Measurements from ENCODE around the gene LDLRAD3.
A peak's percentile ranks its signal among the peaks of the same experiment; 100 is the strongest.

The LDLRAD3 gene

DNA sequence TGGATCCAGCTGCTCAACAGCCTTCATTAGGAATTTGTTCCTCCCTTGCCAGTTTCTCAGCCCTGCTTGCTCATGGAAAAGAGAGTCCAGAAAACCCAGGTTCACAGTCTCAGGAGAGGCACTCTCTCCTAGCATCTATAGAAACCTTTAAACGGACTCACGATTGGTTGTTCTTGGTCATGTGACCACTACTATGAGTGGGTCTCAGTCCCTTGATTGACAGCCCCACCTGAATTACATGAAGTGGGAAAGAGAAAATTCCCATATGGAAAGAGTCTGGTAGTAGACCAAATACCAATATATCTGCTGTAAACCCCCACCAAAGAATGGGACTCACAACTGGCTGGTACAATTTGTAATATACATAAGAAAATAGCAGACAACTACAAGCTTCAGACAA, 291.0 kb downstream of the LDLRAD3 start:
- ChIA-PET POLR2A (no interaction called here), CTCF (no interaction called here)
- no peak for TF ChIP-seq FOXK2 (IDR thresholded peaks at IDR 0.05)
- TF ChIP-seq, protein P1, sequence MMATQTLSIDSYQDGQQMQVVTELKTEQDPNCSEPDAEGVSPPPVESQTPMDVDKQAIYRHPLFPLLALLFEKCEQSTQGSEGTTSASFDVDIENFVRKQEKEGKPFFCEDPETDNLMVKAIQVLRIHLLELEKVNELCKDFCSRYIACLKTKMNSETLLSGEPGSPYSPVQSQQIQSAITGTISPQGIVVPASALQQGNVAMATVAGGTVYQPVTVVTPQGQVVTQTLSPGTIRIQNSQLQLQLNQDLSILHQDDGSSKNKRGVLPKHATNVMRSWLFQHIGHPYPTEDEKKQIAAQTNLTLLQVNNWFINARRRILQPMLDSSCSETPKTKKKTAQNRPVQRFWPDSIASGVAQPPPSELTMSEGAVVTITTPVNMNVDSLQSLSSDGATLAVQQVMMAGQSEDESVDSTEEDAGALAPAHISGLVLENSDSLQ (IDR thresholded peaks at IDR 0.05) = peak; percentile 60
- DNase-seq (ENCODE audit: extremely low spot score) = no peak

DNA sequence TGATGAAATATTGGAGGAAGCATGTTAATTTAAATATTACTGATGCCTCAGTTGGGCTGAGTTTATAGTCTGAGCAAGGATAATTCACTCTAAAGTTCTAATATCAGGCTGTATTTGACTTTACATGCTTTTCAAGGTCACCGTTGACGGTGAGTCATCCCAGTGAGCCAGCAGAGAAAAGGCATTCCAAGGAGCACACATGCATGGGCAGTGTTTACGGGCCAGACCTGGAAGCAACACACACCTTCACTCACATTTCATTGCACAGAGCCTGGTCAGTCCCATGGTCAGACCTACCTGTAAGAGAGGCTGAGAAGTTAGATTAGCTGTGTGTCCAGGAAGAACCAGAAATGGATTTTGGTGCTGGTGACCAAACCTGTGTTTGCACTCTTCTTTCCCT, 291.9 kb downstream of the LDLRAD3 start:
- TF ChIP-seq FOXA1 (IDR thresholded peaks at IDR 0.05) = no peak
- ChIA-PET CTCF (no interaction called here), POLR2A (no interaction called here)
- no peak for DNase-seq (ENCODE audit: extremely low spot score)

DNA sequence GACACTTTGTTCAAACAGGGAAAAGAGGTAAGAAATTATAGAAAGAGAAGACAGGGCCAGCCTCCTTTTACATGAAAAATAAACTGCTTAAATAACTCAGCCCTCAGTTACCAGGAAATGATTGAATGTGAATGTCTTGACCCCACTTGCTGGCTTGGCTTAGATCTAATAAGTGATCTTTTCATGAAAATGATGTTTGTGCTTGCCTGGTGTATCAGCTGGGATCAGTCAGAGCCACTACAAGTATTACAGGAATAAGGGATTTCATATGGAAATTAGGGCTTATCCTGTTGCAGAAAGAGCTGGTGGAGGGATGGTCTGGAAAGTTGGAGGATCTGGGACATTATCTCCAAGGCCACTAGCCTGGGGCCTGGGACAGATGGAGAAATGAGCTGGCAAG, 293.5 kb downstream of the LDLRAD3 start:
- DNase-seq (ENCODE audit: extremely low spot score) = no peak
- TF ChIP-seq L3MBTL2 (conservative IDR thresholded peaks at IDR 0.05) (no peak), CTBP1 (IDR thresholded peaks at IDR 0.05; ENCODE audit: borderline replicate concordance) (no peak), FOXA1 (IDR thresholded peaks at IDR 0.05) (no peak), NFRKB (IDR thresholded peaks at IDR 0.05) (no peak), SUZ12 (IDR thresholded peaks at IDR 0.05) (no peak), ARNT (IDR thresholded peaks at IDR 0.05) (no peak), LEF1 (IDR thresholded peaks at IDR 0.05; ENCODE audit: borderline replicate concordance) (no peak)
- TF ChIP-seq, protein P1 (IDR thresholded peaks at IDR 0.05) = no peak
- ChIA-PET POLR2A (no interaction called here), CTCF (interaction anchor here (0.7 kb wide), 1 partner anchor 25 kb away, joined by 3 read pairs; no protein-coding TSS in a partner anchor)

DNA sequence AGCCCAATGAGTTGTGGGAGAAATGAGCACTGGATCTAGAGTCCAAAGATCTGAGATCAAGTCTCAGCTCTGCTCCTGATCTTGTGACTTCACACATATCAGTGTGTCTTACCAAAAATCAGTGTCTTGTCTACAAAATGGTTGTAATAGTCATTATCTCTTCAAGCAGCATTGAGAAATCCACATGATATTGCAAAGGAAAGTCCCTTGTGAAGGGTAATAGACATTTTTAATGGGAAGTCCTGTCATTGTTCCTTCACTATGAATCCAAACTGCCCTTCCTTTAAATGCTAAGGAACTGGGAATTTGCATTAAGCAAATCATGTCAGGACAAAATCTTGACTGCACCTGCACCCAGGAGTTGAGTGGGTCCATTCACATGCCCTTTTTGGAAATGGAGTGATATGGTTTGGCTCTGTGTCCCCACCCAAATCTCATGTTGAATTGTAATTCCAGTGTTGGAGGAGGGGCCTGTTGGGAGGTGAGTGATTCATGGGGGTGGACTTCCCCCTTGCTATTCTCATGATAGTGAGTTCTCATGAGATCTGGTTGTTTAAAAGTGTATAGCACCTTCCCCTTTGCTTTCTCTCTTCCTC, 294.3 kb downstream of the LDLRAD3 start:
- TF ChIP-seq FOXA1 (IDR thresholded peaks at IDR 0.05) = no peak
- no peak for TF ChIP-seq ARNT (IDR thresholded peaks at IDR 0.05)
- no peak for TF ChIP-seq CTBP1 (IDR thresholded peaks at IDR 0.05; ENCODE audit: borderline replicate concordance)
- no peak for TF ChIP-seq L3MBTL2 (conservative IDR thresholded peaks at IDR 0.05)
- no peak for TF ChIP-seq LEF1 (IDR thresholded peaks at IDR 0.05; ENCODE audit: borderline replicate concordance)
- no peak for TF ChIP-seq FOXM1 (IDR thresholded peaks at IDR 0.05; ENCODE audit: borderline replicate concordance)
- no peak for TF ChIP-seq HDGF (IDR thresholded peaks at IDR 0.05; ENCODE audit: borderline replicate concordance)
- no peak for TF ChIP-seq BHLHE40 (IDR thresholded peaks at IDR 0.05; ENCODE audit: borderline replicate concordance)
- no peak for TF ChIP-seq SP1 (IDR thresholded peaks at IDR 0.05)
- no peak for TF ChIP-seq NFRKB (IDR thresholded peaks at IDR 0.05)
- no peak for TF ChIP-seq FOXK2 (IDR thresholded peaks at IDR 0.05)
- TF ChIP-seq, protein P1 (IDR thresholded peaks at IDR 0.05) = no peak
- TF ChIP-seq ELF4 (IDR thresholded peaks at IDR 0.05) = no peak
- no peak for TF ChIP-seq ZNF384 (IDR thresholded peaks at IDR 0.05)
- no peak for TF ChIP-seq TARDBP (IDR thresholded peaks at IDR 0.05)
- no peak for TF ChIP-seq SUZ12 (IDR thresholded peaks at IDR 0.05)
- POLR2A ChIA-PET = no interaction called here
- no peak for DNase-seq (ENCODE audit: extremely low spot score)
- CTCF ChIA-PET = interaction anchor here (0.7 kb wide), 1 partner anchor 25 kb away, joined by 3 read pairs; no protein-coding TSS in a partner anchor

DNA sequence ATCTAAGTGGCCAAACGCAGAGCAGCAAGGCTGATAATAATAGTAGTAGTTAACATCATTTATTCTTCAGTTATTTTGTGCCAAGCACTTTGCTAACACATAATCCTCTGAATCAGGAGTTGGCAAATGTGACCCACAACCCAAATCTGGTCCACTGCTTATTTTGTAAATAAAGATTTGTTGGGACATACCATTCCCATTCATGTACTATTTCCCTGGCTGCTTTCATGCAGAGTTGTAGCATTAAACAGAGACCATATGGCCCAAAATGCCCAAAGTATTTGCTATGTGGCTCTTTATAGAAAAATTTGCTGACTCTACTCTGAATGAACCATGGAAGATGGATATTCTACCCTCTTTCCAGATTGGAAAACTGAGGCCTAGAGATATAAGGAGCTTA, 295.0 kb downstream of the LDLRAD3 start:
- no peak for DNase-seq (ENCODE audit: extremely low spot score)
- POLR2A ChIA-PET = interaction anchor here (0.6 kb wide), 1 partner anchor 20 kb away, joined by 3 read pairs; no protein-coding TSS in a partner anchor
- no peak for TF ChIP-seq L3MBTL2 (conservative IDR thresholded peaks at IDR 0.05)
- TF ChIP-seq, protein P1 (IDR thresholded peaks at IDR 0.05) = no peak
- TF ChIP-seq NFRKB (IDR thresholded peaks at IDR 0.05) = no peak
- no peak for TF ChIP-seq SP1 (IDR thresholded peaks at IDR 0.05)
- TF ChIP-seq ELF4 (IDR thresholded peaks at IDR 0.05) = no peak
- no peak for TF ChIP-seq ARNT (IDR thresholded peaks at IDR 0.05)
- TF ChIP-seq FOXK2 (IDR thresholded peaks at IDR 0.05) = no peak
- no peak for TF ChIP-seq LEF1 (IDR thresholded peaks at IDR 0.05; ENCODE audit: borderline replicate concordance)
- TF ChIP-seq BHLHE40 (IDR thresholded peaks at IDR 0.05; ENCODE audit: borderline replicate concordance) = no peak
- no peak for TF ChIP-seq TARDBP (IDR thresholded peaks at IDR 0.05)
- TF ChIP-seq CTBP1 (IDR thresholded peaks at IDR 0.05; ENCODE audit: borderline replicate concordance) = no peak
- TF ChIP-seq SUZ12 (IDR thresholded peaks at IDR 0.05) = no peak
- no peak for TF ChIP-seq FOXM1 (IDR thresholded peaks at IDR 0.05; ENCODE audit: borderline replicate concordance)
- no peak for TF ChIP-seq HDGF (IDR thresholded peaks at IDR 0.05; ENCODE audit: borderline replicate concordance)
- TF ChIP-seq FOXA1 (IDR thresholded peaks at IDR 0.05) = no peak
- CTCF ChIA-PET = no interaction called here

DNA sequence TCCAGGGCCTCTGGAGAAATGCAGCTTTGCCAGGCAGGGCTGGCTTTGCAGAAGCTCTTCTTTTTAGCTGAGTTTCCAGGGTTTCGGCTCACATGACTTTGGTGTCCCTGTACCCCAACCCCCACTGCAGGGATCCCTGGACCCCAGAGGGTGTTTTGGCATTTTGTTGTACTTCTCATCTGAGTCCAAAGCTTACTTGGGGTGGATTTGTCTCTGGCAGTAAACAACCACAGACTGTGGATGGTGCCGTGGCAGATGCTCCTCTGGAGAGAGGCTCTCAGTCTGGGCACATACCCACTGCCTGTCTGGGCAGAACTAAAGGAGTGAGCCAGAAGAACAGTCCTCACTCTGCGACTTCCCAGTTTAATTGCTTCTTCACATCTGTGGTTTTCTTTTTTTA, 295.8 kb downstream of the LDLRAD3 start:
- ChIA-PET CTCF (no interaction called here), POLR2A (interaction anchor here (0.6 kb wide), 1 partner anchor 20 kb away, joined by 3 read pairs; no protein-coding TSS in a partner anchor)
- DNase-seq (ENCODE audit: extremely low spot score) = no peak
- TF ChIP-seq ZNF384 (IDR thresholded peaks at IDR 0.05) (no peak), HDGF (IDR thresholded peaks at IDR 0.05; ENCODE audit: borderline replicate concordance) (no peak), SUZ12 (IDR thresholded peaks at IDR 0.05) (no peak), L3MBTL2 (conservative IDR thresholded peaks at IDR 0.05) (no peak), NFRKB (IDR thresholded peaks at IDR 0.05) (no peak), LEF1 (IDR thresholded peaks at IDR 0.05; ENCODE audit: borderline replicate concordance) (no peak), FOXM1 (IDR thresholded peaks at IDR 0.05; ENCODE audit: borderline replicate concordance) (no peak), TARDBP (IDR thresholded peaks at IDR 0.05) (no peak), SP1 (IDR thresholded peaks at IDR 0.05) (no peak), CTBP1 (IDR thresholded peaks at IDR 0.05; ENCODE audit: borderline replicate concordance) (no peak), FOXK2 (IDR thresholded peaks at IDR 0.05) (no peak), BHLHE40 (IDR thresholded peaks at IDR 0.05; ENCODE audit: borderline replicate concordance) (no peak), ARNT (IDR thresholded peaks at IDR 0.05) (no peak), ELF4 (IDR thresholded peaks at IDR 0.05) (no peak), FOXA1 (IDR thresholded peaks at IDR 0.05) (no peak)
- TF ChIP-seq, protein P1 (IDR thresholded peaks at IDR 0.05) = no peak

Measured in HEK293T (cell line).